IPS DF 19.7 (cell line): Measurements from ENCODE around the gene GJA10.

Experiments used
- DNase-seq: peaks from one replicate; pipeline ENCODE4 v3.0.0-alpha.2; 2013; ENCODE audit warnings: low read depth, low spot score

GJA10 gene

GRCh38 chr6:89917216-89917615 is 22.9 kb downstream of the GJA10 start:
- DNase-seq = no peak

GRCh38 chr6:89917801-89918366 is 23.6 kb downstream of the GJA10 start:
- no peak for DNase-seq

DNA sequence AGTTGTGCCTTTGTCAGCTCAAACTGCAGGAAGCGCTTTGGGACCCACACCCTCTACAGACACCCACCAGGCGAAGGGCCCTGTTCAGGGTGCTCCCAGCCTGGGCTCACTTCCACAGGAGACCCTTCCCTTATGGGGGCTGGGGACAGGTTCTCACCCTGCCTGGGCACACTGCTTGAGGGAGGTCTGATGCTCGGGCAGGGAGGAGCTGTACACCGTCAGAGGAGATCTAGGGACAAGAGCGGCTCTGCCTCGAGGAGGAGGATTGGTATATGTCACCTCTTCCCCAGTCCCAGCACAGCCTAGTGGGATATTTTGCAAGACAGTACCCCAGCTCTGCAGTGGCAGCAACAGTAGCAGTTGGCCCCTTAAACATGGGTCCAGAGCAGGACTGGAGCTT is 26.9 kb downstream of the GJA10 start:
- no peak for DNase-seq

DNA sequence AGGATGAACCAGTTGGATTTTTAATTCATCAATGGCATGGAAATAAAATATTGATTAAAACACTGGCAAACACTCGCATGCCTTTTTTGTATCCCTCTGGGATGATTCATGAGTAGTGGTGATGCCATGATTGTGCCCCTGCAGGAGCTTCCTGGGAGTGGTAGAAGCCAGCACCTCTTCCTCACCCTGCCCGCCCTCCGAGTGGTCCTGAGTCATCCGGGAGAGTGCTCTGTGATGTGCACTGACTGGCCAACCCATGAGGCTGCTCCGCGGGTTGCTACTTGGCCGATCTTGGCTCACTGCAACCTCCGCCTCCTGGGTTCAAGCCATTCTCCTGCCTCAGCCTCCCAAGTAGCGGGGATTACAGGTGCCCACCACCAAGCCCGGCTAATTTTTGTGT is 27.4 kb downstream of the GJA10 start:
- no peak for DNase-seq

DNA sequence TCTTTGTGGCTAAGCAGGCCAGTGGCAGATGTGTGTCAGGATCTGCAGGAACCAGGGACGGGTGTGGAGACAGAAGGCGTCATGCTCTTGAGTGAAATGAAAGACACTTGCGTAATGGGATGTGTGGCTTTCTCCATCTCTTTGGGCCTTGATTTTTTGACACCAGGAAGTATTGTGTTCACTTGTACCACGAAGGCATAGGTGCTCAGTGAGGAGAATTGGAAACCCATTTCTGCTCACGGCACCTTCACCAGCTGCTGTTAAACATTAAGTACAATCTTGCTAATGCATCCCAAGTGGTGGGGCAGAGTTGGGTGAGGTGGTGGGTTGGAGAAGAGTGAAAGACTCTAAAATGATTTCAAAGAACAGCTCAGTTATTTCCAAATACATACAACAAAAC is 30.0 kb downstream of the GJA10 start:
- DNase-seq = no peak

DNA sequence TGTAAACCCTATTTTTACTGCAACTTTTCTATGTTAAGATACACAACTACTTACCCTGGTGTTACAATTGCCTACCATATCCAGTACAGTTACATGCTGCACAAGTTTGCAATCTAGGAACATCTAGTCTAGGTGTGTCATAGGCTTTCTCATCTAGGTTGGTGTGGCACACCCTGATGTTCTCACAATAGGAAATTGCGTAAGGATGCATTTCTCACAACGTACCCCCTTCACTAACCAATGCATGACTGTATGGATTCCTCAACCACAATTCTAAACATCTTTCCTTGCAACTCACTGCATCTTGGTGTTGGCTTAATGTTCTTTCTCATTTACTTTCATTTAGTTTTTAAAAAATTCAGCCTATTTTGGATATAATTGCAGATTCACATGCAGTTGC is 31.6 kb downstream of the GJA10 start:
- DNase-seq = no peak

- no peak for DNase-seq
Measured at GRCh38 chr6:89927264-89927663, 33.0 kb downstream of the GJA10 start.

- DNase-seq = no peak
Measured at GRCh38 chr6:89927791-89928550, 33.7 kb downstream of the GJA10 start.

DNA sequence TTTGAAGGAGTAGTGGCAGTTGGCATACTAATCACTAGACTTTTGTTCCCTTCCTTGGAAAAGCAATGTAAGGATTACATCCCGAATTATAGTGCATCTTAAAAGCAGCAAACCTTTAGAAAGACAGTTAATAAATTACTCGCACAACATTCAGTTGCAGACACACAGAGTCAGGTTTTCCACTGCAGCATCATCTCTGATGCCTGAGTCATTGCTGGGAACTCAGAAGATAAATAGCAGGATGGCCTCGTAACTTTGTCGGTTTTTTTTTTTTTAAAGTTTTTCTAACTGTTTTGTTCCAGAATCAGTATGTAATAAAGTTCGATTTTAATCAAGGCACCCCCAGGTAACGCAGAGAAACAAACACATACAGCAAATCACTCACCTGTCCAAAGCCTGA is 34.3 kb downstream of the GJA10 start:
- no peak for DNase-seq

DNA sequence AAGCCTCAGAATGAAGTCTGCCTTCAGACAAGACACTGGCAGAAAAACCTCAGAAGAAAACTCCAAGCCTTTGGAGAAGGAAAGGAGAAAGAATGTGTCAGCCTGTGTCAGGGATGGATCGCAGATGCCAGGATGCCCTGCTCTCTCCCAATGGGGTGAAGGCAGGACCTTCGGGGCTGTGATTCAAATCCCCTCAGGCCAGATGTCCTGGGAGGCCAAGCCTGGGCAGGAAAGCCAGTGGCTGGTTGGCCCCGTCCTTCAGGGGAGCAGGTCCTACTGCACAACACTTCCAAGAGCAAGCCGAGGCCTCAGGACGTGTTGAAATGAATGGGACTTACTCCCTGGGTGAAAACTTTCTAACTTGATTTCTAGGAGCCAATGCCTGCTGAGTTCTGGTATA is 36.5 kb downstream of the GJA10 start:
- no peak for DNase-seq

GRCh38 chr6:89932245-89932802 is 38.1 kb downstream of the GJA10 start:
- no peak for DNase-seq

DNA sequence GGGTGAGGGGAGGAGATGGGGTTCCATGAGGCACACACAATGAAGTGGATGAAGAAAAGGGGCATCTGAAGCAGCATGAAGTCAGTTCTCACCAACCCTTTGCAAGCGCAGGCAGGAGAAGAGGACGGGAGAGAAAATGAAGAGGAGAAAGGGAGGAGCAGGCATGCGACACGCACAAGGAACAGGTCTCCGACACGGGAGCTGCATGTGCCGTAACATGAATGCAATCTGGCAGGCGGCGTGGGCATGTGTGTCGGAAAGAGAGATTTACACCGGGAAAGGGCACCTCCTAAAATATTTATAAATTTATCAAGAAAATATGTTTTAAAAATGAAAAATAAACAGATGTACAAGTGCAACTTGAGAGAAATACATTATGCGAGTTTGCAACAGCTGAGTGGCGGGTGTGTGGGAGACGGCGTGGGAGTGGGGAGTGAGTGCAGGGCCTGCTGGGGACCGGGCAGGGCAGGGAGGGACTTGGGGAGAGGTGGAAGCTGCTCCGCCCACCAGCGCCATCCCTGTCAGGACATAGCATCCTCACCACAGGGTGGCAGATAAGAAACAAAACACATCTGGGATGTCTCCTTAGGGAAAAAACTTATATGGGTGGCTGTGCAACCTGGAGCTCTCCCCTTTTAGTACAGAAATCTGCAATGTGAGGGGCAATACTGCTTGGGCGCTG is 40.6 kb downstream of the GJA10 start:
- no peak for DNase-seq

DNA sequence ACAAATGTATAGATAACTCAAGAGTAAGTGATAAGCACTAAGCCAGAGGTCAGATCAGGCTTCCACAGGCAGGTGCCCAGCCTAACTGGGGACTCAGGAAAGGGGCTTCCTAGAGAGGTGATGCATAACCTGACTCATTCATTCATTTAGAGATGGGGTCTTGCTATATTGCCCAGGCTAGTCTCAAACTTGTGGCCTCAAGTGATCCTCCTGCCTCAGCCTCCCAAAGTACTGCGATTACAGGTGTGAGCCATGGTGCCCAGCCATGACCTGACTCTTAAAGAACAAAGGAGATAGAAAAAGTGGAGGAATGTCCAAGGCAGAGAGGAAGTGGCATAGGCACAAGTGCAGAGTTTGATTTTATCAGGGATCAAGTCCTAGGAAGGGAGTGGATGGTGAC is 41.9 kb downstream of the GJA10 start:
- no peak for DNase-seq

- no peak for DNase-seq
Measured at GRCh38 chr6:89938014-89938413, 43.7 kb downstream of the GJA10 start.

DNA sequence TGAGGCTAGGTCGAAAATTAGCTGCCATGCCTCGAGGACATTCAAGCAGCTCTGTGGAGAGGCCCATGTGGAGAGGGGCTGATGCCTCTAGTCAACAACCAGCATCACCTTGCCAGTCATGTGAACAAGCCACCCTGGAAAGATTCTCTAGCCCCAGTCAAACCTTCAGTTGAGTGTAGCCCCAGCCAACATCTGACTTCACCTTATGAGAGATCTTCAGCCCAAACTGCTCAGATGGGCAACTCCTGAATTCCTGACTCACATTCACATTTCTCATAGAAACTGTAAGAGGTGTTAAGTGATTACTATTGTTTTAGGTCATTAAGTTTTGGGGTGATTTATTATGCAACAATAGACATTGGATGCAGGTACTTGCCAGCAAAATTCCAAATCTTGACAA is 44.9 kb downstream of the GJA10 start:
- DNase-seq = no peak

- peak; percentile 38 for DNase-seq
Measured at GRCh38 chr6:89940225-89941027, 46.2 kb downstream of the GJA10 start.

- DNase-seq = no peak
Measured at GRCh38 chr6:89941031-89941762, 46.9 kb downstream of the GJA10 start.

GRCh38 chr6:89941763-89942497 is 47.7 kb downstream of the GJA10 start:
- DNase-seq = no peak

DNA sequence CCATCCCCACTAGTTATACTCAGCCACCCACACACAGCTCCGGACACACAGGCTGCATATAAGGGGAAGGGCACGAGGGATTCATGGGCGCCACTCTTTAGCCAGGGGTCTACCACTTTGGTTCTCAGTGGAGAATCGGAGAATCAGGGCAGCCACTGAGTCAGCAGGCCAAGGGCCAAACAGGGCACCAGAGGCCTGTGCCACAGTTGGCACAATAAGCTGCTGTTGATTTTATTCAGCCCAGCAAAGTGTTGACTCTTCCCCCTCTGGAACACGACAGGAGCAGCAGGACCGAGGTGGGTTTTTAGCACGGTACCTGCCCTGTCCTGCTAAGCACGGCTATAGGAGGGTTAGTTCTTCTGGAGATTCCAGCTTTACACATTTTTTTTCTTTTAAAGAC is 48.3 kb downstream of the GJA10 start:
- DNase-seq = no peak

DNA sequence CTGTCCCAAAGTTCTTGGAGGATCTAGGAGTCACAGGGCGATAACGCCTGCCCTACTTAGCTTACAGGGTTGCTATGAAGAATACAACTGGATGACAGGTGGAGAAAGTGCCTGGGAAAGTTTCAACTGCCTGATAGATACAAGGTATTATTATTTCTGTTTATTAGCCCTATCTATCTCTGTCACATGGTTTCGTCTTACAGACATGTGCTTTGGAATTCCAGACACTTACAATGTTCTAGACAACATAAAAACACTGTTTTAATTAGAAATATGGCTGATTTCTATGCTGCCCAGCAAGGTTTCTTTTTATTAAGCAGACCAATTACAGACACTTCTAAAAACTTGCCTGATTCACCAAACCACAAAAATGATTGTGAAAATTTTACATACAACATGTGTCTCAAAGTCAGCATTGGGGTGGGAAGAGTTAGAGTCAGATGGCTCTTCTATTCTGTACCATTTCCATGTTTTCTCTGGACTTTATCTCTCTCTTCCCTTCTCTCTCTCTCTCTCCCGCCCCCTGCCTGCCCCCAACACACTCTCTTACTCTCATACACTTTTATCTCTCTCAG is 50.0 kb downstream of the GJA10 start:
- no peak for DNase-seq
